ENCODE data around the gene DSC2.

GRCh38 chr18:31050635-31051034 is 51.6 kb downstream of the DSC2 start:
- TF ChIP-seq POLR2A (IDR thresholded peaks at IDR 0.05) (no peak), CTCF (IDR thresholded peaks at IDR 0.05) (no peak)

Measured in heart left ventricle (tissue), 13 donors.